Thoracic aorta (tissue), 2 donors: Measurements from ENCODE around the gene ECSCR. TPM values are rescaled to one million over a fixed set of nuclear protein-coding genes. Genes with fewer than 3 reads are reported as not detected.

Experiments used
- ATAC-seq: fragments of 150-250 bp; one replicate; pipeline ENCODE4 v1.8.0; 2017; ENCODE audit warnings: low read depth; ENCODE audit not compliant: insufficient number of reproducible peaks, low FRiP score
- DNase-seq: peaks from one replicate; pipeline ENCODE4 v3.0.0-alpha.2; 2020; ENCODE audit warnings: low spot score
- H3K27ac ChIP-seq, 2 donors: fragments of 200-600 bp; sonication (generic); 1 replicate in 1 of 2; 2 replicates in 1 of 2; pipeline ENCODE4 v1.5.1; 2016; ENCODE audit warnings: mild to moderate bottlenecking in 2 of 2, moderate library complexity in 2 of 2
- H3K27me3 ChIP-seq: fragments of 200-600 bp; sonication (generic); replicated peaks from 2 replicates; pipeline ENCODE4 v1.6.0; 2016; ENCODE audit warnings: mild to moderate bottlenecking; ENCODE audit not compliant: insufficient read depth
- H3K36me3 ChIP-seq: fragments of 200-600 bp; sonication (generic); one replicate; pipeline ENCODE4 v1.5.1; 2016
- H3K4me1 ChIP-seq, 2 donors: fragments of 200-600 bp; sonication (generic); 1 replicate in 1 of 2; 2 replicates in 1 of 2; pipeline versions ENCODE4 v1.5.1 to v1.6.0; 2016; ENCODE audit warnings: low read depth in 2 of 2, mild to moderate bottlenecking in 1 of 2; ENCODE audit not compliant: control insufficient read depth in 1 of 2
- H3K4me3 ChIP-seq: fragments of 200-600 bp; sonication (generic); 2 replicates; pipeline ENCODE4 v1.5.1; 2016; ENCODE audit warnings: mild to moderate bottlenecking
- H3K9me3 ChIP-seq: fragments of 200-600 bp; sonication (generic); 2 replicates; pipeline ENCODE4 v1.5.1; 2016
- CTCF ChIP-seq: fragments of 200-600 bp; sonication (generic); IDR thresholded peaks from one replicate; pipeline ENCODE4 v1.5.1; 2019; ENCODE audit warnings: antibody characterized with exemption
- total RNA-seq, 2 donors: library from RNA; depleted of rRNA; stranded (reverse); fragments of >200 nt; gene quantifications; one replicate each; pipeline versions ENCODE4 v1.1.0 to v1.2.3, GENCODE V29; 2016

ECSCR gene
- total RNA-seq, 2 donors from 2014 or later: 27.1 to 35.6 TPM

- Histone ChIP-seq H3K27me3 (no peaks in the 10 kb centered on the region), H3K27ac (no peak overlapping the region), H3K4me1 (peaks cover 0 to 5% of the 10 kb centered on the region in 2 donors), H3K4me3 (no peak overlapping the region), H3K9me3 (no peaks in the 10 kb centered on the region), H3K36me3 (no peaks in the 10 kb centered on the region)
- ATAC-seq: no peak
- DNase-seq: no peak
- TF ChIP-seq CTCF: no peak
Measured at GRCh38 chr5:139457241-139457640, 5.3 kb downstream of the ECSCR start.

- H3K9me3 ChIP-seq: no peaks in the 10 kb centered on the region
- ATAC-seq (no peak), DNase-seq (no peak)
- no peaks in the 10 kb centered on the region for H3K36me3 ChIP-seq
- no peak overlapping the region for H3K4me3 ChIP-seq
- H3K27ac ChIP-seq: no peak overlapping the region
- H3K27me3 ChIP-seq: no peaks in the 10 kb centered on the region
- H3K4me1 ChIP-seq: peaks cover 0 to 5% of the 10 kb centered on the region in 2 donors
- no peak for TF ChIP-seq CTCF
Measured at GRCh38 chr5:139456776-139457175, 5.8 kb downstream of the ECSCR start.

- ATAC-seq: no peak
- no peak for TF ChIP-seq CTCF
- Histone ChIP-seq H3K9me3 (no peaks in the 10 kb centered on the region), H3K36me3 (no peaks in the 10 kb centered on the region), H3K4me3 (no peak overlapping the region), H3K27me3 (no peaks in the 10 kb centered on the region), H3K27ac (no peak overlapping the region), H3K4me1 (peaks cover 0 to 5% of the 10 kb centered on the region in 2 donors)
- DNase-seq: no peak
Measured at GRCh38 chr5:139454568-139455290, 7.8 kb downstream of the ECSCR start.

- H3K4me1 ChIP-seq: peaks cover 0 to under 1% of the 10 kb centered on the region in 2 donors
- H3K4me3 ChIP-seq: no peak overlapping the region
- ATAC-seq (no peak), DNase-seq (no peak)
- TF ChIP-seq CTCF: no peak
- no peak overlapping the region for H3K27ac ChIP-seq
- no peaks in the 10 kb centered on the region for H3K36me3 ChIP-seq
- no peaks in the 10 kb centered on the region for H3K9me3 ChIP-seq
- no peaks in the 10 kb centered on the region for H3K27me3 ChIP-seq
Measured at GRCh38 chr5:139453683-139454567, 8.6 kb downstream of the ECSCR start.

- Histone ChIP-seq H3K36me3 (no peaks in the 10 kb centered on the region), H3K4me1 (no peaks in the 10 kb centered on the region), H3K27me3 (no peaks in the 10 kb centered on the region), H3K9me3 (no peaks in the 10 kb centered on the region), H3K4me3 (no peak overlapping the region), H3K27ac (no peak overlapping the region)
- no peak for TF ChIP-seq CTCF
- DNase-seq (no peak), ATAC-seq (no peak)
Measured at GRCh38 chr5:139451878-139452660, 10.5 kb downstream of the ECSCR start.
